Left renal cortex interstitium (tissue), 4 donors: Measurements from ENCODE around the gene NUTF2. TPM values are rescaled to one million over a fixed set of nuclear protein-coding genes. Genes with fewer than 3 reads are reported as not detected.

ENCODE experiments used
- DNase-seq, 4 donors: peaks; one replicate each; pipeline ENCODE4 v3.0.0-alpha.2; 2013; ENCODE audit warnings: low read depth in 4 of 4, low spot score in 2 of 4, missing footprints in 1 of 4
- polyA plus RNA-seq, 4 donors: library from polyadenylated mRNA; unstranded; fragments of 120-200 nt; gene quantifications; one replicate each; pipeline ENCODE4 v1.2.1, GENCODE V29; 2013; ENCODE audit not compliant: insufficient read length in 4 of 4

The NUTF2 gene
- 100 to 1,000 TPM; 114 to 134 (median 127) TPM for polyA plus RNA-seq

GRCh38 chr16:67846320-67847063 lies at the start of gene NUTF2:
Gene NUTF2 (plus strand): TSS chr16:67846933. CDS start chr16:67865131, 18,198 bp downstream.
- DNase-seq = peak; percentile 86 to 96 (median 94)

- no peak for DNase-seq
These were observed 46.3 kb upstream of the NUTF2 start for GRCh38 chr16:67800338-67800926.

GRCh38 chr16:67801241-67801640 lies 45.5 kb upstream of the NUTF2 start:
- DNase-seq = no peak

- no peak for DNase-seq
These were observed 44.9 kb upstream of the NUTF2 start for GRCh38 chr16:67801883-67802282.

GRCh38 chr16:67803894-67804293 lies 42.8 kb upstream of the NUTF2 start:
- no peak for DNase-seq

GRCh38 chr16:67804853-67805542 lies 41.7 kb upstream of the NUTF2 start:
- DNase-seq = no peak

GRCh38 chr16:67805718-67806427 lies 40.9 kb upstream of the NUTF2 start:
- DNase-seq = peak in 2 of 4 donors; percentile 2 to 5

GRCh38 chr16:67806428-67807147 lies 40.1 kb upstream of the NUTF2 start, which contains the start of the genes RANBP10 and TSNAXIP1:
Gene RANBP10 (minus strand): TSS chr16:67806560. CDS start chr16:67806536, 24 bp downstream.
Gene TSNAXIP1 (plus strand): TSS chr16:67806889. CDS start chr16:67807150, 261 bp downstream.
- DNase-seq = peak; percentile 94 to 99 (median 96)

- DNase-seq = no peak
These were observed 39.5 kb upstream of the NUTF2 start for GRCh38 chr16:67807148-67807682.

- DNase-seq = no peak
These were observed 34.8 kb upstream of the NUTF2 start for GRCh38 chr16:67811899-67812298.

GRCh38 chr16:67814567-67814966 lies 32.2 kb upstream of the NUTF2 start:
- no peak for DNase-seq

GRCh38 chr16:67820608-67821259 lies 26.0 kb upstream of the NUTF2 start:
- no peak for DNase-seq

GRCh38 chr16:67822511-67822910 lies 24.2 kb upstream of the NUTF2 start:
- no peak for DNase-seq

GRCh38 chr16:67825119-67825518 lies 21.6 kb upstream of the NUTF2 start:
- no peak for DNase-seq

- no peak for DNase-seq
These were observed 20.8 kb upstream of the NUTF2 start for GRCh38 chr16:67825906-67826305.

GRCh38 chr16:67828651-67829050 lies 18.1 kb upstream of the NUTF2 start:
- DNase-seq = no peak

GRCh38 chr16:67833030-67833414 lies 13.7 kb upstream of the NUTF2 start:
- no peak for DNase-seq

GRCh38 chr16:67833415-67834241 lies 13.1 kb upstream of the NUTF2 start:
- peak in 2 of 4 donors; percentile 84 to 94 for DNase-seq
